Esophagus squamous epithelium (tissue), 5 donors: Measurements from ENCODE around the gene PPAN. TPM values are rescaled to one million over a fixed set of nuclear protein-coding genes. Genes with fewer than 3 reads are reported as not detected.

Source experiments
- DNase-seq: peaks from one replicate; lab custom pipeline; 2025; lab: John Stamatoyannopoulos, UW
- H3K27ac ChIP-seq, 4 donors: fragments of 200-600 bp; sonication (generic); one replicate each; pipeline ENCODE4 v1.5.1; 2016 to 2019; ENCODE audit warnings: mild to moderate bottlenecking in 1 of 4
- H3K27me3 ChIP-seq, 4 donors: fragments of 200-600 bp; sonication (generic); 1 replicate in 3 of 4; 2 replicates in 1 of 4; pipeline versions ENCODE4 v1.5.1 to v1.6.0; 2017 to 2021; ENCODE audit warnings: antibody characterized with exemption in 1 of 4
- H3K36me3 ChIP-seq, 3 donors: fragments of 200-600 bp; sonication (generic); one replicate each; pipeline ENCODE4 v1.5.1; 2016 to 2019
- H3K4me1 ChIP-seq, 3 donors: fragments of 200-600 bp; sonication (generic); one replicate each; pipeline ENCODE4 v1.5.1; 2017 to 2019
- H3K4me3 ChIP-seq, 4 donors: fragments of 200-600 bp; sonication (generic); 1 replicate in 3 of 4; 2 replicates in 1 of 4; pipeline ENCODE4 v1.5.1; 2016 to 2019; ENCODE audit warnings: mild to moderate bottlenecking in 2 of 4, moderate library complexity in 1 of 4
- H3K9me3 ChIP-seq, 3 donors: fragments of 200-600 bp; sonication (generic); one replicate each; pipeline ENCODE4 v1.5.1; 2016 to 2019
- POLR2A ChIP-seq, 4 donors: fragments of 450-650 bp; IDR thresholded peaks; one replicate each; pipeline ENCODE4 v1.6.1; 2017; ENCODE audit warnings: antibody characterized with exemption in 4 of 4, mild to moderate bottlenecking in 4 of 4, moderate library complexity in 3 of 4
- WGBS, 2 donors: methylation state at CpG; one replicate each; pipeline ENCODE4 v1.1.5; 2018; 5-methylcytosine and 5-hydroxymethylcytosine counted together
- intact Hi-C: fragments of 100-400 bp; cut with DNase I; formaldehyde crosslinking; loops from one replicate; pipeline ENCODE4 v1.15.0; 2022
- total RNA-seq, 4 donors: library from RNA; depleted of rRNA; stranded (reverse); fragments of >200 nt; gene quantifications; one replicate each; pipeline ENCODE4 v1.1.0, GENCODE V29; 2016
- TF ChIP-seq, protein P1 (sequence below), 6 experiments: fragments of 450-650 bp in 4 of 6; fragments of 200-600 bp in 2 of 6; sonication (generic) in 2 of 6; IDR thresholded peaks; one replicate each; pipeline ENCODE4 v1.5.1; 2016 to 2019; ENCODE audit warnings: antibody characterized with exemption in 6 of 6, mild to moderate bottlenecking in 4 of 6, moderate library complexity in 4 of 6
- donor health status: DM: yes; HTN: yes; CAD: no.

PPAN gene
- total RNA-seq, 4 donors from 2014 or later, result 31.9 to 56.1 (median 39.6) TPM

DNA sequence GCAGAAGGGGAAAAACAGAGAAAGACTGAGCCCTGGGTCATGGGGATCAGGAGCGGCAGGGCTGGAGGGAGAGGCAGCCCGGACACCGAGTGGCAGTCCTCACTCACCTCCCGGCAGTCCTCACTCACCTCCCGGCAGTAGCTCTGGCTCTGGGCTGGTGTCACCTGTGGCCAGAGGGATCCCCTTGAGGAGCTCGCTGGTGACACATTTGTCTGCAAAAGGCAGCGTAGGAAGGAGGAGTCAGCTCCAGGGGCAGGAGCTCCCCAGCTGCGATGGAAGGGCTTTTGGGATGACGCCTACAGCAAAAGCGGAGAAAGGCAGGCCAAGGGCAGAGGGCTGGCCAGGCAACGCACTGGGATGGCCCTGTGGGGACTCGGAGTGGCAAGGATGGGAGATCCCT lies 12.8 kb downstream of the PPAN start:
- Histone ChIP-seq H3K4me1 (peaks cover 17 to 48% (median 20%) of the 10 kb centered on the region in 3 donors), H3K27ac (peak overlapping the region; percentile 75 to 89 (median 88)), H3K36me3 (peaks cover 19 to 47% (median 34%) of the 10 kb centered on the region in 3 donors), H3K27me3 (no peaks in the 10 kb centered on the region), H3K9me3 (no peaks in the 10 kb centered on the region), H3K4me3 (peak overlapping the region; percentile 65 to 99 (median 92))
- WGBS, 2 donors, result 18 to 44% methylated on average over 4 to 9 of the region's 12 CpGs
- intact Hi-C loops, result loop anchor here (10.0 kb wide), 1 partner anchor 136 kb away; the partner anchor contains the start of gene MRPL4
- no peak for DNase-seq
- no peak for TF ChIP-seq POLR2A (IDR thresholded peaks at IDR 0.05)
- TF ChIP-seq, protein P1, sequence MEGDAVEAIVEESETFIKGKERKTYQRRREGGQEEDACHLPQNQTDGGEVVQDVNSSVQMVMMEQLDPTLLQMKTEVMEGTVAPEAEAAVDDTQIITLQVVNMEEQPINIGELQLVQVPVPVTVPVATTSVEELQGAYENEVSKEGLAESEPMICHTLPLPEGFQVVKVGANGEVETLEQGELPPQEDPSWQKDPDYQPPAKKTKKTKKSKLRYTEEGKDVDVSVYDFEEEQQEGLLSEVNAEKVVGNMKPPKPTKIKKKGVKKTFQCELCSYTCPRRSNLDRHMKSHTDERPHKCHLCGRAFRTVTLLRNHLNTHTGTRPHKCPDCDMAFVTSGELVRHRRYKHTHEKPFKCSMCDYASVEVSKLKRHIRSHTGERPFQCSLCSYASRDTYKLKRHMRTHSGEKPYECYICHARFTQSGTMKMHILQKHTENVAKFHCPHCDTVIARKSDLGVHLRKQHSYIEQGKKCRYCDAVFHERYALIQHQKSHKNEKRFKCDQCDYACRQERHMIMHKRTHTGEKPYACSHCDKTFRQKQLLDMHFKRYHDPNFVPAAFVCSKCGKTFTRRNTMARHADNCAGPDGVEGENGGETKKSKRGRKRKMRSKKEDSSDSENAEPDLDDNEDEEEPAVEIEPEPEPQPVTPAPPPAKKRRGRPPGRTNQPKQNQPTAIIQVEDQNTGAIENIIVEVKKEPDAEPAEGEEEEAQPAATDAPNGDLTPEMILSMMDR (IDR thresholded peaks at IDR 0.05), result no peak

GRCh38 chr19:10120538-10121189 lies 14.5 kb downstream of the PPAN start:
- Histone ChIP-seq H3K4me3 (peak overlapping the region in 3 of 4 donors; percentile 23 to 33 (median 27)), H3K27ac (peak overlapping the region; percentile 70 to 89 (median 81)), H3K27me3 (no peaks in the 10 kb centered on the region), H3K36me3 (peaks cover 14 to 33% (median 21%) of the 10 kb centered on the region in 3 donors), H3K4me1 (peaks cover 17 to 48% (median 20%) of the 10 kb centered on the region in 3 donors), H3K9me3 (no peaks in the 10 kb centered on the region)
- DNase-seq, result no peak
- intact Hi-C loops, result no loop called here
- WGBS, 2 donors, result 35 to 49% methylated on average over 9 of the region's 9 CpGs
- no peak for TF ChIP-seq POLR2A (IDR thresholded peaks at IDR 0.05)
- TF ChIP-seq, protein P1 (IDR thresholded peaks at IDR 0.05), result no peak

GRCh38 chr19:10122045-10122444 lies 15.9 kb downstream of the PPAN start:
- Histone ChIP-seq H3K4me1 (peaks cover 17 to 46% (median 20%) of the 10 kb centered on the region in 3 donors), H3K27ac (peak overlapping the region; percentile 45 to 89 (median 78)), H3K27me3 (no peaks in the 10 kb centered on the region), H3K9me3 (no peaks in the 10 kb centered on the region), H3K36me3 (peaks cover 7 to 25% (median 8%) of the 10 kb centered on the region in 3 donors), H3K4me3 (no peak overlapping the region)
- intact Hi-C loops, result no loop called here
- WGBS, 2 donors, result 56 to 63% methylated on average over 6 of the region's 6 CpGs
- TF ChIP-seq, protein P1 (IDR thresholded peaks at IDR 0.05), result no peak
- TF ChIP-seq POLR2A (IDR thresholded peaks at IDR 0.05), result no peak
- no peak for DNase-seq

DNA sequence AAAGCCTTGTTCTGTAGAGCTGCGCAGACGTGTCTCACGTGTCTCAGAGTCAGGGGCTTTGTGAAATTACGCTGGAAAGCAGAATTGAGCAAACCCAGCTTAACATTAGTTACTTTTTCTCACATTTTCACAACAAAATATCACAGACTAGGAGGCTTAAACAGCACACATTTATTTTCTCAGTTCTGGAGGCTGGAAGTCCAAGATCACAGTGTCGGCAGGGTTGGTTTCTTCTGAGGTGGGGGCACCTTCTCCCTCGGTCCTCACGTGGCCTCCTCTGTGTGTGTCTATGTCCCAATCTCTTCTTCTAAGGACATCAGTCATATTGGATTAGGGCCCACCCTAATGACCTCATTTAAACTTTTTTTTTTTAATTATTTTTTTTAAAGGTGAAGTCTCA lies 18.3 kb downstream of the PPAN start:
- Histone ChIP-seq H3K27me3 (no peaks in the 10 kb centered on the region), H3K27ac (no peak overlapping the region), H3K4me3 (no peak overlapping the region), H3K4me1 (peaks cover 7 to 26% (median 8%) of the 10 kb centered on the region in 3 donors), H3K9me3 (no peaks in the 10 kb centered on the region), H3K36me3 (peaks cover 0 to 25% (median 0%) of the 10 kb centered on the region in 3 donors)
- intact Hi-C loops, result no loop called here
- WGBS, 2 donors, result 90 to 97% methylated on average over 4 to 7 of the region's 7 CpGs
- TF ChIP-seq, protein P1 (IDR thresholded peaks at IDR 0.05), result no peak
- TF ChIP-seq POLR2A (IDR thresholded peaks at IDR 0.05), result no peak
- DNase-seq, result no peak

GRCh38 chr19:10126213-10126639 lies 20.1 kb downstream of the PPAN start:
- intact Hi-C loops, result no loop called here
- 78 to 83% methylated on average over 4 of the region's 4 CpGs for WGBS, 2 donors
- DNase-seq, result no peak
- Histone ChIP-seq H3K27me3 (no peaks in the 10 kb centered on the region), H3K27ac (no peak overlapping the region), H3K4me1 (peaks cover 0 to 10% (median 0%) of the 10 kb centered on the region in 3 donors), H3K4me3 (no peak overlapping the region), H3K36me3 (peaks cover 0 to 43% (median 0%) of the 10 kb centered on the region in 3 donors), H3K9me3 (no peaks in the 10 kb centered on the region)
- no peak for TF ChIP-seq POLR2A (IDR thresholded peaks at IDR 0.05)
- TF ChIP-seq, protein P1 (IDR thresholded peaks at IDR 0.05), result no peak
